ENCODE data around the gene RNU1-4. TPM values are rescaled to one million over a fixed set of nuclear protein-coding genes. Genes with fewer than 3 reads are reported as not detected.
"Not testable (repeated sequence)": the region's sequence is repeated elsewhere in the genome, so short reads cannot be mapped to it uniquely, and the experiment has no call there.

The RNU1-4 gene
- total RNA-seq, 1 donor from 2014 or later, result under 0.01 TPM

GRCh38 chr1:16720351-16721223, 19.7 kb upstream of the RNU1-4 start:
- Histone ChIP-seq H3K4me3 (ENCODE audit: low read depth, low read length) (no peak overlapping the region), H3K27me3 (ENCODE audit: control insufficient read depth, insufficient read depth, low read length) (peaks cover 45% of the 10 kb centered on the region), H3K36me3 (ENCODE audit: control insufficient read depth, insufficient read depth, low read length) (no peaks in the 10 kb centered on the region)
- DNase-seq (ENCODE audit: low read depth), result no peak
- TF ChIP-seq CTCF (IDR thresholded peaks at IDR 0.05; ENCODE audit: insufficient read depth, low read length, poor library complexity, severe bottlenecking), result no peak

- Histone ChIP-seq H3K4me3 (ENCODE audit: low read depth, low read length) (no peak overlapping the region), H3K36me3 (ENCODE audit: control insufficient read depth, insufficient read depth, low read length) (no peaks in the 10 kb centered on the region), H3K27me3 (ENCODE audit: control insufficient read depth, insufficient read depth, low read length) (peaks cover 40% of the 10 kb centered on the region)
- TF ChIP-seq CTCF (IDR thresholded peaks at IDR 0.05; ENCODE audit: insufficient read depth, low read length, poor library complexity, severe bottlenecking), result no peak
- DNase-seq (ENCODE audit: low read depth), result no peak
Observed at GRCh38 chr1:16721871-16722641, 18.3 kb upstream of the RNU1-4 start.

GRCh38 chr1:16724718-16725438, 15.4 kb upstream of the RNU1-4 start:
- no peak for DNase-seq (ENCODE audit: low read depth)
- Histone ChIP-seq H3K36me3 (ENCODE audit: control insufficient read depth, insufficient read depth, low read length) (no peaks in the 10 kb centered on the region), H3K27me3 (ENCODE audit: control insufficient read depth, insufficient read depth, low read length) (peaks cover 29% of the 10 kb centered on the region), H3K4me3 (ENCODE audit: low read depth, low read length) (no peak overlapping the region)
- no peak for TF ChIP-seq CTCF (IDR thresholded peaks at IDR 0.05; ENCODE audit: insufficient read depth, low read length, poor library complexity, severe bottlenecking)

- not testable (repeated sequence) for DNase-seq (ENCODE audit: low read depth)
Observed at GRCh38 chr1:16725439-16726245, 14.7 kb upstream of the RNU1-4 start.

GRCh38 chr1:16727190-16728111, 12.9 kb upstream of the RNU1-4 start:
- no peak for TF ChIP-seq CTCF (IDR thresholded peaks at IDR 0.05; ENCODE audit: insufficient read depth, low read length, poor library complexity, severe bottlenecking)
- no peak for DNase-seq (ENCODE audit: low read depth)
- Histone ChIP-seq H3K27me3 (ENCODE audit: control insufficient read depth, insufficient read depth, low read length) (peaks cover 20% of the 10 kb centered on the region), H3K36me3 (ENCODE audit: control insufficient read depth, insufficient read depth, low read length) (no peaks in the 10 kb centered on the region), H3K4me3 (ENCODE audit: low read depth, low read length) (no peak overlapping the region)

More at GRCh38 chr1:16725439-16726245, 14.7 kb upstream of the RNU1-4 start:
- H3K27me3 ChIP-seq (ENCODE audit: control insufficient read depth, insufficient read depth, low read length), result peaks cover 22% of the 10 kb centered on the region
- not testable (repeated sequence) for H3K4me3 ChIP-seq (ENCODE audit: low read depth, low read length); H3K36me3 ChIP-seq (ENCODE audit: control insufficient read depth, insufficient read depth, low read length)

- H3K4me3 ChIP-seq (ENCODE audit: low read depth, low read length); H3K36me3 ChIP-seq (ENCODE audit: control insufficient read depth, insufficient read depth, low read length); DNase-seq (ENCODE audit: low read depth): not testable (repeated sequence)
- H3K27me3 ChIP-seq (ENCODE audit: control insufficient read depth, insufficient read depth, low read length), result peaks cover 20% of the 10 kb centered on the region
Observed at GRCh38 chr1:16728243-16728949, 11.9 kb upstream of the RNU1-4 start.

GRCh38 chr1:16732254-16732896, 7.9 kb upstream of the RNU1-4 start:
- H3K27me3 ChIP-seq (ENCODE audit: control insufficient read depth, insufficient read depth, low read length); H3K4me3 ChIP-seq (ENCODE audit: low read depth, low read length); DNase-seq (ENCODE audit: low read depth); H3K36me3 ChIP-seq (ENCODE audit: control insufficient read depth, insufficient read depth, low read length): not testable (repeated sequence)

Data from kidney epithelial cell (primary cell).